Upper lobe of left lung (tissue), 6 donors: ENCODE measurements around the gene HINFP. TPM values are rescaled to one million over a fixed set of nuclear protein-coding genes. Genes with fewer than 3 reads are reported as not detected.

Experiments
- ATAC-seq, 2 donors: fragments of 200-7000 bp; cut with Tn5 transposase; one replicate each; pipeline ENCODE4 v1.9.1; 2022; ENCODE audit warnings: mild to moderate bottlenecking in 2 of 2, moderate library complexity in 2 of 2; ENCODE audit not compliant: low FRiP score in 2 of 2
- DNase-seq, 2 donors: peaks; one replicate each; pipeline ENCODE4 v3.0.0-alpha.2; 2019 to 2020
- H3K27ac ChIP-seq, 4 donors: fragments of 200-600 bp; sonication (generic); one replicate each; pipeline ENCODE4 v1.5.1; 2016 to 2019
- H3K27me3 ChIP-seq, 4 donors: fragments of 200-600 bp; sonication (generic); one replicate each; pipeline ENCODE4 v1.5.1; 2017 to 2019
- H3K36me3 ChIP-seq, 4 donors: fragments of 200-600 bp; sonication (generic); one replicate each; pipeline ENCODE4 v1.5.1; 2016 to 2019
- H3K4me1 ChIP-seq, 4 donors: fragments of 200-600 bp; sonication (generic); one replicate each; pipeline ENCODE4 v1.5.1; 2018 to 2019
- H3K4me3 ChIP-seq, 4 donors: fragments of 200-600 bp; sonication (generic); one replicate each; pipeline ENCODE4 v1.5.1; 2017 to 2019; ENCODE audit warnings: mild to moderate bottlenecking in 2 of 4, moderate library complexity in 1 of 4
- H3K9me3 ChIP-seq, 4 donors: fragments of 200-600 bp; sonication (generic); one replicate each; pipeline ENCODE4 v1.5.1; 2018 to 2019
- CTCF ChIP-seq, 6 experiments: fragments of 450-650 bp in 4 of 6; fragments of 200-600 bp in 2 of 6; sonication (generic) in 2 of 6; IDR thresholded peaks; one replicate each; pipeline ENCODE4 v1.5.1; 2016 to 2019; ENCODE audit warnings: antibody characterized with exemption in 6 of 6
- EP300 ChIP-seq, 4 donors: sonication (generic); formaldehyde crosslinking; IDR thresholded peaks; one replicate each; pipeline ENCODE4 v1.5.1; 2017; ENCODE audit warnings: antibody characterized with exemption in 4 of 4, control low read depth in 2 of 4
- POLR2A ChIP-seq, 4 donors: fragments of 450-650 bp; IDR thresholded peaks; one replicate each; pipeline ENCODE4 v1.5.1; 2016 to 2017; ENCODE audit warnings: antibody characterized with exemption in 4 of 4, mild to moderate bottlenecking in 2 of 4
- POLR2AphosphoS5 ChIP-seq, 2 donors: sonication (generic); formaldehyde crosslinking; IDR thresholded peaks; one replicate each; pipeline ENCODE4 v1.5.1; 2017; ENCODE audit warnings: antibody characterized with exemption in 2 of 2
- WGBS, 2 donors: methylation state at CpG; one replicate each; pipeline ENCODE4 v1.1.5; 2017 to 2018; 5-methylcytosine and 5-hydroxymethylcytosine counted together
- total RNA-seq, 6 donors: library from RNA; depleted of rRNA in 4 of 6; stranded (reverse); fragments of >200 nt in 4 of 6; gene quantifications; one replicate each; pipeline versions ENCODE4 v1.1.0 to v1.2.1, GENCODE V29; 2016 to 2021
- donor health status: DM: no; HTN: no; CAD: no; lungs with moderate emphysema.
- donor health status: DM: no; HTN: yes; CAD: no; lungs with severe emphysema.

Gene HINFP
- total RNA-seq, result 10 to 100 TPM; 22.3 to 90.1 (median 25.6) TPM

DNA sequence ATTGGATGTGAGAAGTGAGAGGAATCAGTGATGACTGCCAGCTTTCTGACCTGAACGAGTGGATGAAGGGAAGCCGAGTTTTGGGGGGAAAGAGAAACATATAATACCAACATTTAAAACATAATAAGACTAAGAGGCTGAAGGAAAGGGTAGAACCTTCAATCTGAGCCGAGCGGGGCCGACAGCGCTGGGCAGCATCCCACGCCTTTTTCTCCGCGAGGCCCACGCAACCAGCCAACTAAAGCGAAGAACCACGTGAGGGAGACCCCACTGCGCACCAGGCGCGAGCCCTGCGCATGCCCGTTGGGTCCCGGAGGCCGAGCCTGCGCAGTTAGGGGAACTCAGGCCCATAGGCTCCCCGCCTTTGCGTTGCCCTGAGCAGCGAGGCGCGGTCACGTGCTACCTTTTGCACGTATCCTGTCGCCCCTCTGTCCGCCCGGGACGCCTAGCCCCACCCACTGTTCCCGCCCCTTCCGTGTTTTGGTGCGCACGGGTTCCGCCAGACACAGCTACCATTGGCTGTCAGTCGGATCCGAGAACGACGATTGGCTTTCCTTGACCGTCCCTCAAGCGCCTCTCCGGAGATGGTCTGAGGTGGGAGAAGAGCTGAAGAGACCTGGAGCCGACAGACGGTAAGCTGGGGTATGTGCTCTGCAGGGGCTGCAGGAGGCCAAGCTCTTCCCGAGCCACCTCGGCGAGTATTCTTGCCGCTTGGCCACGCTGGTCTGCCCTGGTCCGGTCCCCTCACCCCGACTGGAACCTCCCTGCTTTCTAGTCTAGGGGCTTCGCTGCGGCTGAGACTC lies at the start of gene HINFP:
TSS of gene HINFP (plus strand) at position 573 of the 803 bp plus-strand sequence. CDS start 5,365 bp downstream, outside the sequence.
- ATAC-seq (peak; percentile 100), DNase-seq (peak; percentile 98 to 100)
- Histone ChIP-seq H3K4me1 (peaks cover 13 to 25% (median 15%) of the 10 kb centered on the region in 4 donors), H3K4me3 (peak within 1 kb of the TSS; percentile 87 to 99 (median 90)), H3K9me3 (no peaks in the 10 kb centered on the region), H3K27ac (peak within 1 kb of the TSS; percentile 63 to 87 (median 86)), H3K27me3 (no peaks in the 10 kb centered on the region), H3K36me3 (peaks cover 0 to 27% (median 12%) of the 10 kb centered on the region in 4 donors)
- WGBS, 2 donors, result 1% methylated on average over 49 to 54 of the region's 54 CpGs
- TF ChIP-seq EP300 (IDR thresholded peaks at IDR 0.05) (no peak), POLR2AphosphoS5 (IDR thresholded peaks at IDR 0.05) (peak; percentile 60 to 90), POLR2A (IDR thresholded peaks at IDR 0.05) (peak in 3 of 4 donors; percentile 29 to 78 (median 29))

GRCh38 chr11:119077839-119078238 lies 43.5 kb upstream of the HINFP start:
- H3K9me3 ChIP-seq, result no peaks in the 10 kb centered on the region
- no peak overlapping the region for H3K27ac ChIP-seq
- 92 to 93% methylated on average over 10 to 11 of the region's 11 CpGs for WGBS, 2 donors
- no peak for ATAC-seq
- DNase-seq, result no peak
- TF ChIP-seq POLR2A (IDR thresholded peaks at IDR 0.05) (no peak), POLR2AphosphoS5 (IDR thresholded peaks at IDR 0.05) (no peak), EP300 (IDR thresholded peaks at IDR 0.05) (no peak), CTCF (IDR thresholded peaks at IDR 0.05) (no peak)
- H3K4me1 ChIP-seq, result no peaks in the 10 kb centered on the region
- no peaks in the 10 kb centered on the region for H3K27me3 ChIP-seq
- H3K36me3 ChIP-seq, result peaks cover 64 to 100% (median 88%) of the 10 kb centered on the region in 4 donors
- no peak overlapping the region for H3K4me3 ChIP-seq

GRCh38 chr11:119078675-119079420 lies 42.5 kb upstream of the HINFP start:
- DNase-seq (no peak), ATAC-seq (no peak)
- H3K27ac ChIP-seq, result no peak overlapping the region
- H3K4me1 ChIP-seq, result no peaks in the 10 kb centered on the region
- H3K27me3 ChIP-seq, result no peaks in the 10 kb centered on the region
- no peak overlapping the region for H3K4me3 ChIP-seq
- 91 to 96% methylated on average over 19 of the region's 19 CpGs for WGBS, 2 donors
- H3K9me3 ChIP-seq, result no peaks in the 10 kb centered on the region
- no peak for TF ChIP-seq POLR2A (IDR thresholded peaks at IDR 0.05)
- TF ChIP-seq CTCF (IDR thresholded peaks at IDR 0.05), result no peak
- no peak for TF ChIP-seq EP300 (IDR thresholded peaks at IDR 0.05)
- TF ChIP-seq POLR2AphosphoS5 (IDR thresholded peaks at IDR 0.05), result no peak
- peaks cover 54 to 91% (median 77%) of the 10 kb centered on the region in 4 donors for H3K36me3 ChIP-seq

DNA sequence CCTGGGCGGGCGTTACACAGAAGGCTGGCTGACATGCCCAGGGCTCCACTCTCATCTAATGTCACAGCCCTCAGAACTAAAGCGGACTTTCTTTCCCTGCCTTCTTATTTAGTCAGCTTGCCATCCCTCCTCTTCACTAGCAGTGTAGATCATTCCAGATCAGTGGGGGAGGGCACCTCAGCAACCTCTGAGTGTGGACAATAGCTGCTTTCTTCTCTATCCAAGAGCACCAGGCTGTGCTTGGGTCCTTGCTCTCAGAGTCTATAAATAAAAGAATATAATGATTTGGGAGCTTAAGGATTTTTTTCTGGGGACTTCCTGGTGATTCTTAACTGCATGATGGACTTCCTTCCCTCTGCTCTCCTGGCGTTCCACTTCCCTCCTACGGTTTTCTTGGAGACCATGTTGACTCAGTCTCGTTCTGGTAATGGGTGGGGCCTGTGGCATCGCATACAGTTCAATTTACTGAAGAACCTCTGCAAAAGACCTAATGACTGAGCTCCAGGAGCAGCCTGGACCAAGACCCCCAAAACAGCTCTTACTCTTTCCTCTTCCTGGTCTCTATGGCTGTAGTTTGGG lies 39.6 kb upstream of the HINFP start:
- Histone ChIP-seq H3K27ac (no peak overlapping the region), H3K27me3 (no peaks in the 10 kb centered on the region), H3K4me3 (no peak overlapping the region), H3K9me3 (no peaks in the 10 kb centered on the region), H3K4me1 (peaks cover 12 to 17% (median 13%) of the 10 kb centered on the region in 4 donors), H3K36me3 (peaks cover 33 to 62% (median 56%) of the 10 kb centered on the region in 4 donors)
- ATAC-seq (no peak), DNase-seq (no peak)
- no peak for TF ChIP-seq POLR2AphosphoS5 (IDR thresholded peaks at IDR 0.05)
- TF ChIP-seq EP300 (IDR thresholded peaks at IDR 0.05), result no peak
- TF ChIP-seq CTCF (IDR thresholded peaks at IDR 0.05), result no peak
- TF ChIP-seq POLR2A (IDR thresholded peaks at IDR 0.05), result no peak
- WGBS, 2 donors, result 69 to 70% methylated on average over 7 of the region's 7 CpGs
